ENCODE data around the gene CFTR. TPM values are rescaled to one million over a fixed set of nuclear protein-coding genes. Genes with fewer than 3 reads are reported as not detected.

CFTR gene
- total and polyA plus RNA-seq, 7 experiments from 2014 or later: not detected

DNA sequence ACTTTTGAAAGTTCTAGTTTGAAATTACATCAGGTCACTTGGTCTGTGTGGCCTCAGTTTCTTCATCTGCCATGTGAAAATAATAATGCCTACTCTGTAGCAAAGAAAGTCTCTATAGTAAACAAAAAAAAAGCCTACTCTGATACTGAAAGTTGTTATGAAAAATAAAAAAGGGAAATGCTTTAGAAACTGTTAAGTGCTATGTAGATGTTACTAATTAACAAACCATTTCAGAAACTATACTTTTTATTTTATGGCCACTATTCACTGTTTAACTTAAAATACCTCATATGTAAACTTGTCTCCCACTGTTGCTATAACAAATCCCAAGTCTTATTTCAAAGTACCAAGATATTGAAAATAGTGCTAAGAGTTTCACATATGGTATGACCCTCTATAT is 50.6 kb downstream of the CFTR start:
- CTCF ChIA-PET: no interaction called here
- Histone ChIP-seq H3K4me1 (ENCODE audit: control insufficient read depth in 2 of 2, insufficient read depth in 2 of 2, low read length in 2 of 2) (no peaks in the 10 kb centered on the region), H3K9me3 (ENCODE audit: control insufficient read depth in 2 of 3, low read length in 3 of 3) (no peaks in the 10 kb centered on the region), H3K27me3 (ENCODE audit: control insufficient read depth in 2 of 2, insufficient read depth in 2 of 2, low read length in 2 of 2) (no peaks in the 10 kb centered on the region), H3K36me3 (ENCODE audit: control insufficient read depth in 2 of 3, insufficient read depth in 3 of 3, low read length in 3 of 3) (no peaks in the 10 kb centered on the region), H3K27ac (ENCODE audit: low read depth, low read length) (no peak overlapping the region), H3K4me3 (ENCODE audit: low read length) (no peak overlapping the region)
- no peaks in the 10 kb centered on the region for H3K4me1 Mint-ChIP-seq
- peaks cover 0 to 12% (median 0%) of the 10 kb centered on the region in 11 donors for H3K9me3 Mint-ChIP-seq
- H3K4me3 Mint-ChIP-seq: no peak overlapping the region
- intact Hi-C loops (cut with micrococcal nuclease): no loop called here
- DNase-seq: no peak
- no peak overlapping the region for H3K27ac Mint-ChIP-seq
- POLR2A ChIA-PET: no interaction called here
- no peaks in the 10 kb centered on the region for H3K27me3 Mint-ChIP-seq
- no peaks in the 10 kb centered on the region for H3K36me3 Mint-ChIP-seq
- ATAC-seq: no peak

DNA sequence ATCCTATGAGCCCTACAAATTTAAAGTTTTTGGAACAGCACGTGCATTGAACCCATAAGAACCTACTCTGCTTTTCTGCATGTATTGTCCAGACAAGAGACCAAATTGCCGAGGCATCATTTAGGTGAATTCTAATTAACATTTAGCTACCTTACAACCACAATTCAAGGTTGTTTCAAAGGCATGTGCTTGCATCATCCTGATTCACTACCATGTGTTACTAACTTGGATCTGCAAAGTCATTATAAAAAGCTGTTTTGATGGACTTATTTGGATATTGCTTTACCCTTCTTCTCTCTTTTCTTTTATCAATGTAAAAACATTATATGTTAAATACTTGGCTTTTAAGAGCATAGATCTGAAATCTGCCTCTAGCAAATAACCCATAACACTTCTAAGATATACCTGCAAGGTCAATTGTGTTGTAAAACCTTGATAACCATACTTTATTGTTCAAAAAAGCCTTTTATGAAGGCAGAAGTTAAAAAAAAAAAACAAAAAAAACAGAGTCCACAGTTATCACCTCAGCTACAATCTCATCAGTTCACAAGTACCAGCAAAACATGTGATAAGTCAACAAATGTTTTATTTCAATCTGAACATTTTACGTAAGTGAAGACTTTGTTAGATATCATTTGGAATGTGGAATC is 51.9 kb downstream of the CFTR start:
- DNase-seq: no peak
- no peaks in the 10 kb centered on the region for H3K36me3 Mint-ChIP-seq
- Histone ChIP-seq H3K9me3 (ENCODE audit: control insufficient read depth in 2 of 3, low read length in 3 of 3) (no peaks in the 10 kb centered on the region), H3K27ac (ENCODE audit: low read depth, low read length) (no peak overlapping the region), H3K27me3 (ENCODE audit: control insufficient read depth in 2 of 2, insufficient read depth in 2 of 2, low read length in 2 of 2) (no peaks in the 10 kb centered on the region), H3K36me3 (ENCODE audit: control insufficient read depth in 2 of 3, insufficient read depth in 3 of 3, low read length in 3 of 3) (no peaks in the 10 kb centered on the region), H3K4me3 (ENCODE audit: low read length) (no peak overlapping the region), H3K4me1 (ENCODE audit: control insufficient read depth in 2 of 2, insufficient read depth in 2 of 2, low read length in 2 of 2) (no peaks in the 10 kb centered on the region)
- no peak for ATAC-seq
- H3K4me3 Mint-ChIP-seq: no peak overlapping the region
- peaks cover 0 to 12% (median 0%) of the 10 kb centered on the region in 11 donors for H3K9me3 Mint-ChIP-seq
- no peaks in the 10 kb centered on the region for H3K27me3 Mint-ChIP-seq
- intact Hi-C loops (cut with micrococcal nuclease): no loop called here
- ChIA-PET POLR2A (no interaction called here), CTCF (no interaction called here)
- no peak overlapping the region for H3K27ac Mint-ChIP-seq
- H3K4me1 Mint-ChIP-seq: no peaks in the 10 kb centered on the region

DNA sequence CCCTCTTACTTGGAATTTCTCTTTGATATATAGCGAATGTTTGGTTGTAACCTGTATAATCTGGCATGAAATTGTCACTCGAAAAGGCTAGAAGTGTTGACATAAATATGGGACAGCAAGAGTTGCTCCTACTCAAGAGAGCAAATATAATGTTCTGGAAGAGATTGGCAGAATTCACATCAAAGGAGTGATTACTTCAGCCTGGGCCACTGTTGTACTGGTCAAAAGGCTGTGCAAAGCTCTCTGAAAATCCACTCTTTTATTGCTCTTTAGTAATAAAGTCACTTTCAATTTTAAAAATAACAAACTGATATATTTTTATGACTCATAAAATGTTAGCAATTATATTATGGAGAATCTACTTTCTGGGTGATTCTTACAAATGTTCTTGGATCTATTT is 58.2 kb downstream of the CFTR start:
- no peaks in the 10 kb centered on the region for H3K27me3 Mint-ChIP-seq
- H3K36me3 Mint-ChIP-seq: no peaks in the 10 kb centered on the region
- ATAC-seq: no peak
- H3K27ac ChIP-seq (ENCODE audit: low read depth, low read length): no peak overlapping the region
- no peaks in the 10 kb centered on the region for H3K4me1 ChIP-seq (ENCODE audit: control insufficient read depth in 2 of 2, insufficient read depth in 2 of 2, low read length in 2 of 2)
- H3K27me3 ChIP-seq (ENCODE audit: control insufficient read depth in 2 of 2, insufficient read depth in 2 of 2, low read length in 2 of 2): no peaks in the 10 kb centered on the region
- H3K9me3 Mint-ChIP-seq: peaks cover 0 to 4% (median 0%) of the 10 kb centered on the region in 11 donors
- no peaks in the 10 kb centered on the region for H3K36me3 ChIP-seq (ENCODE audit: control insufficient read depth in 2 of 3, insufficient read depth in 3 of 3, low read length in 3 of 3)
- intact Hi-C loops (cut with micrococcal nuclease): no loop called here
- POLR2A ChIA-PET: no interaction called here
- no peak overlapping the region for H3K4me3 ChIP-seq (ENCODE audit: low read length)
- H3K9me3 ChIP-seq (ENCODE audit: control insufficient read depth in 2 of 3, low read length in 3 of 3): no peaks in the 10 kb centered on the region
- H3K4me3 Mint-ChIP-seq: no peak overlapping the region
- CTCF ChIA-PET: no interaction called here
- no peak overlapping the region for H3K27ac Mint-ChIP-seq
- no peak for DNase-seq
- no peaks in the 10 kb centered on the region for H3K4me1 Mint-ChIP-seq

DNA sequence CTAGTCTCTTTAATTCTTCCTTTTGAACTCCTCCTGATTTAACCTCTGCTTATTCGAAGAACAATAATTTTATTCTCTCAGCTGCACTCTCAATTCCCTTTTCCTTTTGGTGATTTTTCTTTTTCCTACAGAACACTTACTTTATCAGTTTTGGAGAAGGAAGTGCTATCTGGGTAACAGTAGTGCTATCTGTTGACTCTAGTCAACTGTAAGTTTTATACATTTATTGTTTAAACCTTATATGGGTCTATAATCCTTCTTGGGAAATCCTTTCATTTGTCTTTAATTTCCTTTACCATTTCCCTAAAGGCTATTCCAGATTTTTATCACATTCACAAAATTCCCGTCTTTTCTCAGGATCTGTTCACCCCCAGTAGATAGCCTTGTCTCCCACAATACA is 64.2 kb downstream of the CFTR start:
- CTCF ChIA-PET: no interaction called here
- Histone ChIP-seq H3K27ac (ENCODE audit: low read depth, low read length) (no peak overlapping the region), H3K27me3 (ENCODE audit: control insufficient read depth in 2 of 2, insufficient read depth in 2 of 2, low read length in 2 of 2) (no peaks in the 10 kb centered on the region), H3K36me3 (ENCODE audit: control insufficient read depth in 2 of 3, insufficient read depth in 3 of 3, low read length in 3 of 3) (no peaks in the 10 kb centered on the region), H3K9me3 (ENCODE audit: control insufficient read depth in 2 of 3, low read length in 3 of 3) (no peaks in the 10 kb centered on the region), H3K4me1 (ENCODE audit: control insufficient read depth in 2 of 2, insufficient read depth in 2 of 2, low read length in 2 of 2) (no peaks in the 10 kb centered on the region), H3K4me3 (ENCODE audit: low read length) (no peak overlapping the region)
- Mint-ChIP-seq H3K36me3 (no peaks in the 10 kb centered on the region), H3K4me3 (no peak overlapping the region), H3K4me1 (no peaks in the 10 kb centered on the region), H3K27me3 (no peaks in the 10 kb centered on the region), H3K9me3 (peaks cover 0 to 9% (median 0%) of the 10 kb centered on the region in 11 donors), H3K27ac (no peak overlapping the region)
- DNase-seq: no peak
- ATAC-seq: no peak
- intact Hi-C loops (cut with micrococcal nuclease): no loop called here
- POLR2A ChIA-PET: no interaction called here

DNA sequence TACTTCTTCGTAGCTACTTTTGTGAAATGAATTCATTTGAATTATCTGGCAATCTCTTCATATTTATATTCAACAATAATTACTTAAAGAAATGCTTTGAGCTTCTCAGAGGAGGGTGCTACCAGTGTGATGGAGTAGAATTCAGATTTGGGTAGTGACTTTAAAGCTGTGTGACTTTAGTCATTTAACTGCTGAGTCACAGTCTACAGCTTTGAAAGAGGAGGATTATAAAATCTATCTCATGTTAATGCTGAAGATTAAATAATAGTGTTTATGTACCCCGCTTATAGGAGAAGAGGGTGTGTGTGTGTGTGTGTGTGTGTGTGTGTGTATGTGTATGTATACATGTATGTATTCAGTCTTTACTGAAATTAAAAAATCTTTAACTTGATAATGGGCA is 68.2 kb downstream of the CFTR start:
- CTCF ChIA-PET: no interaction called here
- no peak overlapping the region for H3K27ac ChIP-seq (ENCODE audit: low read depth, low read length)
- intact Hi-C loops (cut with micrococcal nuclease): no loop called here
- no peaks in the 10 kb centered on the region for H3K36me3 ChIP-seq (ENCODE audit: control insufficient read depth in 2 of 3, insufficient read depth in 3 of 3, low read length in 3 of 3)
- H3K27me3 ChIP-seq (ENCODE audit: control insufficient read depth in 2 of 2, insufficient read depth in 2 of 2, low read length in 2 of 2): no peaks in the 10 kb centered on the region
- H3K27ac Mint-ChIP-seq: no peak overlapping the region
- H3K4me1 ChIP-seq (ENCODE audit: control insufficient read depth in 2 of 2, insufficient read depth in 2 of 2, low read length in 2 of 2): no peaks in the 10 kb centered on the region
- H3K27me3 Mint-ChIP-seq: no peaks in the 10 kb centered on the region
- H3K4me3 Mint-ChIP-seq: no peak overlapping the region
- no peak overlapping the region for H3K4me3 ChIP-seq (ENCODE audit: low read length)
- H3K9me3 Mint-ChIP-seq: peaks cover 0 to 9% (median 1%) of the 10 kb centered on the region in 11 donors
- H3K4me1 Mint-ChIP-seq: no peaks in the 10 kb centered on the region
- POLR2A ChIA-PET: no interaction called here
- ATAC-seq (no peak), DNase-seq (no peak)
- no peaks in the 10 kb centered on the region for H3K9me3 ChIP-seq (ENCODE audit: control insufficient read depth in 2 of 3, low read length in 3 of 3)
- no peaks in the 10 kb centered on the region for H3K36me3 Mint-ChIP-seq

DNA sequence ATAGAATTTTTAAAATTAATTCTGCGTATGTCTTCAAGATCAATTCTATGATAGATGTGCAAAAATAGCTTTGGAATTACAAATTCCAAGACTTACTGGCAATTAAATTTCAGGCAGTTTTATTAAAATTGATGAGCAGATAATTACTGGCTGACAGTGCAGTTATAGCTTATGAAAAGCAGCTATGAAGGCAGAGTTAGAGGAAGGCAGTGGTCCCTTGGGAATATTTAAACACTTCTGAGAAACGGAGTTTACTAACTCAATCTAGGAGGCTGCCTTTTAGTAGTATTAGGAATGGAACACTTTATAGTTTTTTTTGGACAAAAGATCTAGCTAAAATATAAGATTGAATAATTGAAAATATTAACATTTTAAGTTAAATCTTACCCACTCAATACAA is 70.8 kb downstream of the CFTR start:
- H3K4me3 Mint-ChIP-seq: no peak overlapping the region
- H3K9me3 Mint-ChIP-seq: peaks cover 0 to 8% (median 1%) of the 10 kb centered on the region in 11 donors
- Histone ChIP-seq H3K9me3 (ENCODE audit: control insufficient read depth in 2 of 3, low read length in 3 of 3) (no peaks in the 10 kb centered on the region), H3K36me3 (ENCODE audit: control insufficient read depth in 2 of 3, insufficient read depth in 3 of 3, low read length in 3 of 3) (no peaks in the 10 kb centered on the region), H3K4me1 (ENCODE audit: control insufficient read depth in 2 of 2, insufficient read depth in 2 of 2, low read length in 2 of 2) (no peaks in the 10 kb centered on the region), H3K4me3 (ENCODE audit: low read length) (no peak overlapping the region), H3K27me3 (ENCODE audit: control insufficient read depth in 2 of 2, insufficient read depth in 2 of 2, low read length in 2 of 2) (no peaks in the 10 kb centered on the region), H3K27ac (ENCODE audit: low read depth, low read length) (no peak overlapping the region)
- H3K27ac Mint-ChIP-seq: no peak overlapping the region
- intact Hi-C loops (cut with micrococcal nuclease): no loop called here
- ChIA-PET POLR2A (no interaction called here), CTCF (interaction anchor here (0.6 kb wide), 1 partner anchor 1395 kb away, joined by 4 read pairs; no protein-coding TSS in a partner anchor)
- H3K36me3 Mint-ChIP-seq: no peaks in the 10 kb centered on the region
- DNase-seq: no peak
- no peaks in the 10 kb centered on the region for H3K27me3 Mint-ChIP-seq
- no peaks in the 10 kb centered on the region for H3K4me1 Mint-ChIP-seq
- no peak for ATAC-seq

DNA sequence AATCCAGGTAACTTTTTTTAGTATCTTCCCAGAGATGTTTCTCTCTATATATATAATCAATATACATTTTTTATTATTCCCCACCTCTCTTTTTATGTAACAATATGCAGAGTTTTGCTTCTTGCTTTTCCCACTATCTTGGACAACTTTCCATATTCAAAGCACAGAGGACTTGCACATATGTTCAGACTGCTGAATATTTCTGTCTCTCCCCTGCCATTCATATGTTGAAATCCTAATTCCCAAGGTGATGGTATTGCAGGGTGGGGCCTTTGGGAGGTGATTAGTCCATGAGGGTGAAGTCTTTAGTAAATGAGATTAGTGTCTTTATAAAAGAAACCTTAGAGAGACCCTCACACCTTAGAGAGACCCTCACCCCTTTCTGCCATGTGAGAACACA is 72.8 kb downstream of the CFTR start:
- no peak for DNase-seq
- Mint-ChIP-seq H3K27me3 (no peaks in the 10 kb centered on the region), H3K36me3 (no peaks in the 10 kb centered on the region), H3K4me3 (no peak overlapping the region), H3K9me3 (peaks cover 0 to 8% (median 1%) of the 10 kb centered on the region in 11 donors), H3K4me1 (no peaks in the 10 kb centered on the region), H3K27ac (no peak overlapping the region)
- no peak for ATAC-seq
- no peaks in the 10 kb centered on the region for H3K27me3 ChIP-seq (ENCODE audit: control insufficient read depth in 2 of 2, insufficient read depth in 2 of 2, low read length in 2 of 2)
- ChIA-PET POLR2A (no interaction called here), CTCF (no interaction called here)
- H3K4me1 ChIP-seq (ENCODE audit: control insufficient read depth in 2 of 2, insufficient read depth in 2 of 2, low read length in 2 of 2): no peaks in the 10 kb centered on the region
- H3K9me3 ChIP-seq (ENCODE audit: control insufficient read depth in 2 of 3, low read length in 3 of 3): no peaks in the 10 kb centered on the region
- H3K4me3 ChIP-seq (ENCODE audit: low read length): no peak overlapping the region
- H3K27ac ChIP-seq (ENCODE audit: low read depth, low read length): no peak overlapping the region
- intact Hi-C loops (cut with micrococcal nuclease): no loop called here
- H3K36me3 ChIP-seq (ENCODE audit: control insufficient read depth in 2 of 3, insufficient read depth in 3 of 3, low read length in 3 of 3): no peaks in the 10 kb centered on the region

Measured in naive thymus-derived CD4-positive, alpha-beta T cell (primary cell).